ENCODE data around the gene MYLK2.
A peak's percentile ranks its signal among the peaks of the same experiment; 100 is the strongest.

The MYLK2 gene

GRCh38 chr20:31872406-31872805 is 53.2 kb downstream of the MYLK2 start:
- no peak for DNase-seq (ENCODE audit: low spot score)

- no peak for DNase-seq (ENCODE audit: low spot score)
Observed at GRCh38 chr20:31875671-31876070, 56.5 kb downstream of the MYLK2 start.

GRCh38 chr20:31877684-31878083 is 58.5 kb downstream of the MYLK2 start:
- no peak for DNase-seq (ENCODE audit: low spot score)

GRCh38 chr20:31879143-31879987 is 60.2 kb downstream of the MYLK2 start:
- DNase-seq (ENCODE audit: low spot score), result peak; percentile 83

GRCh38 chr20:31881945-31882344 is 62.8 kb downstream of the MYLK2 start:
- DNase-seq (ENCODE audit: low spot score), result no peak

- DNase-seq (ENCODE audit: low spot score), result no peak
Observed at GRCh38 chr20:31883829-31884228, 64.7 kb downstream of the MYLK2 start.

Data from CD4-positive, alpha-beta T cell treated with Interleukin-15 for 4 hours (primary cell).